Thymus (tissue), 11 donors: Measurements from ENCODE around the gene RDH13. TPM values are rescaled to one million over a fixed set of nuclear protein-coding genes. Genes with fewer than 3 reads are reported as not detected.
"Not testable (repeated sequence)": the region's sequence is repeated elsewhere in the genome, so short reads cannot be mapped to it uniquely, and the experiment has no call there.

Source experiments
- DNase-seq, 9 donors: peaks; one replicate each; pipeline ENCODE4 v3.0.0-alpha.2; 2013; ENCODE audit warnings: low spot score in 9 of 9, low read depth in 6 of 9, missing footprints in 1 of 9
- H3K27ac ChIP-seq, 2 donors: one replicate each; pipeline ENCODE4 v1.5.1; 2013; ENCODE audit warnings: control low read depth in 1 of 2, low read depth in 1 of 2, low read length in 1 of 2, mild to moderate bottlenecking in 1 of 2, moderate library complexity in 1 of 2
- H3K27me3 ChIP-seq, 2 donors: one replicate each; pipeline ENCODE4 v1.5.1; 2013; ENCODE audit warnings: low read length in 1 of 2; ENCODE audit not compliant: control insufficient read depth in 2 of 2, insufficient read depth in 1 of 2
- H3K36me3 ChIP-seq, 2 donors: one replicate each; pipeline ENCODE4 v1.5.1; 2013; ENCODE audit warnings: low read length in 1 of 2, mild to moderate bottlenecking in 1 of 2, moderate library complexity in 1 of 2; ENCODE audit not compliant: control insufficient read depth in 2 of 2, insufficient read depth in 2 of 2
- H3K4me1 ChIP-seq, 2 donors: one replicate each; pipeline ENCODE4 v1.5.1; 2013; ENCODE audit warnings: low read length in 2 of 2; ENCODE audit not compliant: control insufficient read depth in 2 of 2, insufficient read depth in 2 of 2
- H3K4me3 ChIP-seq, 2 donors: one replicate each; pipeline ENCODE4 v1.5.1; 2013; ENCODE audit warnings: low read length in 2 of 2, control low read depth in 1 of 2, mild to moderate bottlenecking in 1 of 2
- H3K9me3 ChIP-seq, 2 donors: one replicate each; pipeline ENCODE4 v1.5.1; 2013; ENCODE audit warnings: low read length in 1 of 2, mild to moderate bottlenecking in 1 of 2; ENCODE audit not compliant: control insufficient read depth in 2 of 2, insufficient read depth in 1 of 2
- WGBS: extraction: QIAGEN DNeasy Blood & Tissue Kit; methylation state at CpG from one replicate; pipeline ENCODE4 v1.1.7; 2013; 5-methylcytosine and 5-hydroxymethylcytosine counted together
- polyA plus RNA-seq: library from polyadenylated mRNA; stranded (reverse); fragments of 200-250 nt; gene quantifications from one replicate; pipeline ENCODE4 v1.2.3, GENCODE V29; 2013
- total RNA-seq: library from RNA; stranded (reverse); fragments of 120-200 nt; gene quantifications from one replicate; pipeline ENCODE4 v1.2.4, GENCODE V29; 2013
- donor health status: healthy.

RDH13 gene
- total and polyA plus RNA-seq, 2 donors = 6.2 to 6.5 TPM

GRCh38 chr19:55018216-55018615, 44.7 kb downstream of the RDH13 start:
- Histone ChIP-seq H3K27ac (no peak overlapping the region), H3K4me1 (no peaks in the 10 kb centered on the region), H3K27me3 (no peaks in the 10 kb centered on the region), H3K9me3 (no peaks in the 10 kb centered on the region), H3K36me3 (no peaks in the 10 kb centered on the region), H3K4me3 (no peak overlapping the region)
- 94% methylated on average over 15 of the region's 15 CpGs for WGBS
- DNase-seq = no peak

- Histone ChIP-seq H3K27me3 (no peaks in the 10 kb centered on the region), H3K9me3 (no peaks in the 10 kb centered on the region), H3K36me3 (no peaks in the 10 kb centered on the region), H3K4me3 (no peak overlapping the region), H3K4me1 (no peaks in the 10 kb centered on the region), H3K27ac (no peak overlapping the region)
- DNase-seq = no peak
- WGBS = 85% methylated on average over 3 of the region's 3 CpGs
These were observed 46.9 kb downstream of the RDH13 start for GRCh38 chr19:55016017-55016416.

GRCh38 chr19:55015126-55015525, 47.8 kb downstream of the RDH13 start:
- WGBS = 75% methylated on average over 5 of the region's 5 CpGs
- no peaks in the 10 kb centered on the region for H3K36me3 ChIP-seq
- no peaks in the 10 kb centered on the region for H3K4me1 ChIP-seq
- DNase-seq = no peak
- no peak overlapping the region for H3K27ac ChIP-seq
- H3K9me3 ChIP-seq = no peaks in the 10 kb centered on the region
- H3K4me3 ChIP-seq = no peak overlapping the region
- no peaks in the 10 kb centered on the region for H3K27me3 ChIP-seq

GRCh38 chr19:55014714-55015113, 48.2 kb downstream of the RDH13 start:
- peak in 2 of 9 donors; percentile 4 to 8 for DNase-seq
- Histone ChIP-seq H3K27me3 (no peaks in the 10 kb centered on the region), H3K4me1 (no peaks in the 10 kb centered on the region), H3K4me3 (no peak overlapping the region), H3K9me3 (no peaks in the 10 kb centered on the region), H3K27ac (no peak overlapping the region), H3K36me3 (no peaks in the 10 kb centered on the region)
- WGBS = 72% methylated on average over 22 of the region's 22 CpGs

- Histone ChIP-seq H3K36me3 (no peaks in the 10 kb centered on the region), H3K9me3 (no peaks in the 10 kb centered on the region), H3K4me3 (no peak overlapping the region), H3K4me1 (no peaks in the 10 kb centered on the region), H3K27ac (no peak overlapping the region), H3K27me3 (no peaks in the 10 kb centered on the region)
- 87% methylated on average over 5 of the region's 5 CpGs for WGBS
- DNase-seq = no peak
These were observed 49.4 kb downstream of the RDH13 start for GRCh38 chr19:55013596-55013995.

GRCh38 chr19:55012306-55012705, 50.6 kb downstream of the RDH13 start:
- WGBS = 93% methylated on average over 4 of the region's 4 CpGs

GRCh38 chr19:55010561-55010960, 52.4 kb downstream of the RDH13 start:
- H3K27me3 ChIP-seq, H3K36me3 ChIP-seq, H3K4me3 ChIP-seq, H3K9me3 ChIP-seq, H3K27ac ChIP-seq, DNase-seq, H3K4me1 ChIP-seq: not testable (repeated sequence)
- 91% methylated on average over 7 of the region's 7 CpGs for WGBS

More at GRCh38 chr19:55012306-55012705, 50.6 kb downstream of the RDH13 start:
- Histone ChIP-seq H3K27ac (no peak overlapping the region), H3K36me3 (no peaks in the 10 kb centered on the region), H3K9me3 (no peaks in the 10 kb centered on the region), H3K27me3 (no peaks in the 10 kb centered on the region), H3K4me1 (no peaks in the 10 kb centered on the region), H3K4me3 (no peak overlapping the region)
- DNase-seq = no peak

GRCh38 chr19:55008781-55009180, 54.2 kb downstream of the RDH13 start:
- not testable (repeated sequence) for H3K27ac ChIP-seq, H3K36me3 ChIP-seq, H3K4me1 ChIP-seq, DNase-seq, H3K27me3 ChIP-seq, H3K4me3 ChIP-seq
- 93% methylated on average over 7 of the region's 7 CpGs for WGBS
- peaks cover 2 to 14% of the 10 kb centered on the region in 2 donors for H3K9me3 ChIP-seq

GRCh38 chr19:55008189-55008588, 54.8 kb downstream of the RDH13 start:
- not testable (repeated sequence) for H3K4me3 ChIP-seq, H3K36me3 ChIP-seq, DNase-seq, H3K27ac ChIP-seq, H3K27me3 ChIP-seq, H3K4me1 ChIP-seq
- WGBS = 85% methylated on average over 5 of the region's 5 CpGs
- H3K9me3 ChIP-seq = peaks cover 2 to 14% of the 10 kb centered on the region in 2 donors

GRCh38 chr19:55007537-55007936, 55.4 kb downstream of the RDH13 start:
- 98% methylated on average over 3 of the region's 3 CpGs for WGBS
- not testable (repeated sequence) for DNase-seq, H3K4me3 ChIP-seq, H3K4me1 ChIP-seq, H3K27ac ChIP-seq, H3K27me3 ChIP-seq, H3K36me3 ChIP-seq
- peaks cover 2 to 14% of the 10 kb centered on the region in 2 donors for H3K9me3 ChIP-seq
